Measurements from ENCODE around the gene TTLL11.

The TTLL11 gene

DNA sequence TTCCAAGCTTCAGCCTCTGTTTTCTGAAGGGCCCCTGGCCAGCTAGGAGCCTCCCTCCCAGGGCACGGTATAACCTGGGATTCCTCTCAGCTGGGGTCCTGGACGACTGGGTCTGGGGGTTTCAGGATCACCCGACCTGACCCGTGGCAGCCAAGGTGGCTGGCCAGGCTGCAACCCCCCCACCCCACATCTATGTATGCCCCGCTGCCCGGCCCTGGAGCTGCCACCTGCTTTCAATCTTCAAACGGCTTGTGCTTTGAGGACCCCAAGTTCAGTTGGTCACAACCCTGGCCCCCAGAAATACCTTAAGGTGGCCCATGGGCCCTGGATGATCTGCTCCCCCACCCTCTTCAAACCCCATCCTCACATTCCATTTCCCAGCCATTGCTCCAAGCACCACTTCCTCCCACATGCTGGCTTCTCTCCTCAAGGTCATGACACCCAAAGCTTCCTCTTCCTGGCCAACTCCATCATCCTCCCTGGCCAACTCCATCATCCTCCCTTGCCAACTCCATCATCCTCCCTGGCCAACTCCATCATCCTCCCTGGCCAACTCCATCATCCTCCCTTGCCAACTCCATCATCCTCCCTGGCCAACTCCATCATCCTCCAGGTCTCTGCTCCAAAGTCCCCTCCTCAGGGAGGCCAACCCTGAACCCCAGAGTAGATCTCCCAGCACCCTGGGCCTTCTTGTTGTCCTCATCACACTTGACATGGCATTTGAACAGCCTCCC, 17.2 kb upstream of the TTLL11 start:
- no peak for DNase-seq (ENCODE audit: low read depth)

DNA sequence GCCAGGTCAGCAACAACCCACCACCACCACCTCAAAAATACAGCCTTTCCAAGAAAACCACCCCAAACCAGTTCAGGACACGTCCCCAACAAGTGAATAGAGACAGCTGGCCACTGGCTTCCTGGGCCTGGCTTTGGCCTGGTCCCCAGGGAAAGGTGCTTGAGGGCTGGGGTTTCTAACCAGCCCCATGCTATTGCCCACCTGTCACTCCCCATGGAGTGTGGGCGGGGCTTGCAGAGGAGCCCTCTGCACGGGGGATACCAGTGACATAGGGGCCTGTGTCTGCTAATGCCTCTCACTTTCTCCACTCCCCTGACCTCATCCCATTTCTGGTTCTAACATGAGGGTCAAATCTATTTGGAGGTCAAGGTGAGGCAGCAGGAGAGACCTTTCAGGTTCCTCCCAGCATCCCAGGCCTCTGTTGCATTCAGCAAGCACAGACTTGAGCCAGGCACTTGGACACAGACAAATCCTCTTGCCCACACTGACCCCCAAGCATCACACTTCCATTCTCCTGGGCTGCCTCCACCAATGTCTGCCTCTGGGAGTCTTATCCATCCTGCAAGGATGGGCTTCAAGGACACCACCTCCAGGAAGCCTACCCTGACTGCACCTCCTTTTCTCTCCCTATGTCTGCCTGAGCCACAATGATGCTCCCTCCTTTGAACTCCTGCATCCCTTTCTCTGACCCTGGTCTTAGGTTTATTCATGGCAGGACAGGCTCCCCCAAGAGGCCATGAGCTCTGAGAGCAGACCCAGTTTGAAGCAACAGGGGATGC, 16.1 kb upstream of the TTLL11 start:
- DNase-seq (ENCODE audit: low read depth), result no peak

DNA sequence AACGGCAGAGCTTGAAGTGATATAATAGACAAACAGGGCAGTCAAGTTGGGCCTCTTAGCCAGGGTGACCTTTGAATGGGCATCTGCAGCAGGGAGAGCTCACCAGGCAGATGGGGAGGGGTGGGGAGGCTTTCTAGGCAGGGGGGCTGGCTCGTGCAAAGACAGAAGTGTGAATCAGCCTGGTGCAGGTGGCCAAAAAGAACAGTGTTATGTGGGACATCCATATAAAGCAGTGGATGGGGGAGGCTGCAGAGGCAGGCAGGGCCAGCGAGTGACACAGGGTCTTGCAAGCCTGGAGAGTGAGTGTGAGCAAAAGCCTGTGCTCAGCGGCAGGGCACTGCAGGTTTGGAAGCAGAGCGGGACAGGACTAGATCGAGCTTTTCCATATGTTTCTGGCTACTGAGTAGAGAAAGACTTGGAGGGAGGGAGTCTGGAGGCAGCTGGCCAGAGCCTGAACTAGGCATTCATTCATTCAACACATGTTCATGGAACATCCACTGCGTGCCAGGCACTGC, 14.2 kb upstream of the TTLL11 start:
- DNase-seq (ENCODE audit: low read depth), result no peak

DNA sequence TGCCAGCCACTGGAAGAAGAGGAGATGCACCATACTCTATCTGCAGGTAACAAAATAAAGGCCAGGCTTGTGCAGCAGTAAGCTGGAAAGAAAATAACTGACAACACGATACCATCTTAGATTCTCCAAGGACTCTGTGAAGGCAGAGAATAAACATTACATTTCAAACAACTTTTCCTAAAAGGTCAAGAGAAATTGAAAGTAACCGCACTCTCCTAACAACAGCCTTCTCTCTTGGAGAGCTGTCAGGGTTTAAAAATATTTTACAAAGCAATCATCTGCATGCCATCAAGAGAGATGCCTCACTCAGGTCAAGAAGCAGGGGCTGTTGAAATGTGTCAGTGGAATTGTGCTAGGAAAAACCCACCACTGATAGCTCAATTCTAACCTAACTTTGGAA, 13.5 kb upstream of the TTLL11 start:
- DNase-seq (ENCODE audit: low read depth), result peak; percentile 26

DNA sequence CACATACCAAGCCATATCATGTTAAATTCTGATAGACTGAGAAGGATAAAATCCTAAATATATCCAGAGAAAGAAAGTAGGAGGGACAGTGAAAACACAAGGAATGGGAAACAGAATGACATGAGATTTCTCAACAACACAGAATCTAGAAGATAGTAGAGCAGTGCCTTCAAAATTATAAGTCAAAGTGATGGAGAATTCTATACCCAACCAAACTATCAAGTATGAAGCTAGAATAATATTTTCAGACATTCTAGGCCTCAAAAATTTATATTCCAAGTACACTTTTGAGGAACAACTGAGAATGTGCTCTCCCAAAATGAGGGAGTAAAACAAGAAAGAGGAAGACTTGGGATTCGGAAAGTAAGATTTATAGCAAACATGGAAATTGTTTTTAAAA, 10.9 kb upstream of the TTLL11 start:
- no peak for DNase-seq (ENCODE audit: low read depth)

DNA sequence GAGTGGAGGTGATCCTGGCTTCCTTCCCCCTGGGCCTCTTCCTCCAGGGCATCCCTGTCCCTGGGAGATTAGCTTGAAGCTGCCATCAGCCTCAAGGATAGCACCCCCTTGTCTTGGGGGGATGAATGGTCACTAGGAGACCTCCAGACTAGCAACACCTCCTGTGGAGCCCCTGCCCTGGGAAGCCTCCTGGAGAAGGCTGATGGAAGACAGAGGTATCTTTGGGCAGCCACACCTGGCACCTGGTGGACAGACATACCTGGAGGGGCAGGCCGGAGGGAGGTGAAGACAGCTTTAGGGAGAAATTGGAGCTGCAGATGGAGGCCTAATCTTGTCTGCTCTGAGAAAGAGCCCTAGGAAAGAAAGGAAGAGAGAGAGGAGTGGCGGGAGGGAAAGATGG, 9.0 kb upstream of the TTLL11 start:
- DNase-seq (ENCODE audit: low read depth), result no peak

DNA sequence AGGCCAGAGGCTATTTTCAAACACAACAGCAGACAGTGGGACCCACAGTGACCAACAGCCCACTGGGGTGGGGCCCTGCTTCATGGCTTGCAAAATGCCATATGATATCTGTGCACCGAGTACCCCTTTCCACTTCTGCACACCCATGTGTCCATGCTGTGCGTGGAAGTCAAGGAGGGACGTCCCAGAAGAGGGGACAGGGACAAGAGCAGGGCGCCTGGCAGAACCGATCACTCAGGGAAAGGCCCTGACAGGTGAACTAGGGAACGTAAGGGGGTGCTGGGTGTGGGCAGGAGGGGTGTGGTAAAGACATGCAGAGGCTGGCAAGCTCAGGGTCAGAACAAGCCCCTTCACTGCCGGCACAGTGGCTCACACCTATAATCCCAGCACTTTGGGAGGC, 7.6 kb upstream of the TTLL11 start:
- DNase-seq (ENCODE audit: low read depth), result no peak

DNA sequence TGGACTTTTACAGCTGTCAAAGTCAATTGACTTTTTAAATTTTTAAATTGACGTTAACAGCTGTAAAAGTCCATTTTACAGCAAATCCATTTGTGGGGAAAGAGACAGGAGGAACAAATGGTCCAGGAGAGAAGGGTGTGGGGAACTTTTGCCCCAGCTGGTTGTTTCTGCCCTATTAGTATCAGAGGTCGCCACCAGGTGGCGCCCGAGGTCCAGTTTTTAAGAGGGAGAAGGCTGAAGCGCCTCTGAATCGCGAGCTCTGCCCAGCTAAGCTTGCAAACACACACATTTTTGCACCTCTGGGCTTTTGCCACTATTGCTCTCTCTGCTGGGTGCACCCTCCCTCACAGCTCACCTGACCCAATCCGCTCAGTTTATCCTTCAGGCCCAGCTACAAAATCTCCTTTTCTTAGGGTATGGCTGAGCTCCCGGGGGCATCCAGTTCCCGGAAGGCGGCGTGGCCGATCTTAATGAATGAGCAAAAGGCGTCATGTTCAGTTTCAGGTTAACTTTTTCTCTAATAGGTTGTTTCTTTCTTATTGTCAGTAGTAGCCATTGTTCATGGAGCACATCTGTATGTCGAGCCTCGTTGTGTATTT, 6.3 kb upstream of the TTLL11 start:
- DNase-seq (ENCODE audit: low read depth), result peak; percentile 78

DNA sequence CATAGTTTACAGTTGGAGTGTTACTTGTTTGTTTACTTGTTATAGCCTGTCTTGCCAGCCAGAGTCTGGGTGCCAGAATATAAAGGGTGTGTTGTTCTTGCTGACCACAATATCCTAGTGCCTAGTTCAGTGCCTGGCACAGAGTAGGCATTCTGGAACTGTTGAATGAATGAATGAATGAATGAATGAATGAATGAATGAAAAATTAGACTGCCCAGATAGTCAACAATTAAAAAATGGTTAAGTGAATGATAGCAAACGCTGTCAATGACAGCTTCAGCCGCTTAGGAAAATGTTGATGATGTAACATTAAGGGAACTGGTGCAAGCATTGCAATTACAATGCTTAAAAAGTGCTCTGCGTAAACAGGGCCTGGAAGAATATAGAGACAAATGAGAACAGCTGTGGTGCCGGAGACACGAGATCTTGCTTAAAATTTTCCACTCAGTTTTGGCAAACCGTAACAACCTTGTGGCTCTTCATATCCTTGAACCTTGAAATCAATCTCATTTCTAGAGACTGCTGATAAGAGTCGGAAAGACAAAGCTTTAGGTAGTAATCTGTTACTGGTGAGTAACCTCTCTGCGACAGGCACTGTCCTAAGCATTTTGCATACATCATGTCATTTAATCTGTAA, 4.7 kb upstream of the TTLL11 start:
- DNase-seq (ENCODE audit: low read depth), result no peak

DNA sequence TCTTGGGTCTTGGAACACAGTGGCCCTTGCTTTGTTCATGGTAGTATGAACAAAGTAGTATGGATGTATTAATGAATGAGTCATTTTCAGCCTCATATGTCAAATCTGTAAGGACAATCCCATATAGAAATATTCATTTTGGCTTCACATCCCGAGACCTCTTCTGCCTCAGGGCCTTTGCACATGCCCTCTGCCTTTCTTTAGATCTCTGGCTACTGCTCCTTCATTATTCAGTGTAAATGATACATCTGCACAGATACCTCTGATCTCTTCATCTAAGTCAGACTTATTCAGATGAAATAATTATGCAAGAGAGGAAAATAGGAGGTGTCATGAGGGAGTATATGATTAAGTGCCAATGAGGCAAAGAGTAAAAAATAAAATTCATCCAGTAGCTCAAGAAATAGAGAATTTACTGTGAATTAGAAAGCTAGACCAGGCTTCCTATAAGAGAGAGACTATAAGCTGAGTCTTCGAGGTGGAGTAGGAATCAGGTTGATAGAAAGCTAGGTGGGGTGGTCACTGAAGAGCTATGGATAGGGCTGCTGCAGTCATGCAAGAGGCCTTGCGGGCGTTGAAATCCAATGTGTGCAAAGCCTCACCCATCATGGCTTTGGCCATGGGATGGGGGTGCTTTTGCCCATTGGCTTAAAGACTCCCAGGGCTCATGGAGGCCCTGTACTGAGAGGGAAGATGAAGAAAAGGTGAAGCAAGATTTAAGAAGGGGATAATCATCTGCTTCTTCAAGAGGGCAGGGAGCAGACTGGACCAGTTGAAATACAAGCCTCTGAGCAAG, 3.7 kb upstream of the TTLL11 start:
- no peak for DNase-seq (ENCODE audit: low read depth)

DNA sequence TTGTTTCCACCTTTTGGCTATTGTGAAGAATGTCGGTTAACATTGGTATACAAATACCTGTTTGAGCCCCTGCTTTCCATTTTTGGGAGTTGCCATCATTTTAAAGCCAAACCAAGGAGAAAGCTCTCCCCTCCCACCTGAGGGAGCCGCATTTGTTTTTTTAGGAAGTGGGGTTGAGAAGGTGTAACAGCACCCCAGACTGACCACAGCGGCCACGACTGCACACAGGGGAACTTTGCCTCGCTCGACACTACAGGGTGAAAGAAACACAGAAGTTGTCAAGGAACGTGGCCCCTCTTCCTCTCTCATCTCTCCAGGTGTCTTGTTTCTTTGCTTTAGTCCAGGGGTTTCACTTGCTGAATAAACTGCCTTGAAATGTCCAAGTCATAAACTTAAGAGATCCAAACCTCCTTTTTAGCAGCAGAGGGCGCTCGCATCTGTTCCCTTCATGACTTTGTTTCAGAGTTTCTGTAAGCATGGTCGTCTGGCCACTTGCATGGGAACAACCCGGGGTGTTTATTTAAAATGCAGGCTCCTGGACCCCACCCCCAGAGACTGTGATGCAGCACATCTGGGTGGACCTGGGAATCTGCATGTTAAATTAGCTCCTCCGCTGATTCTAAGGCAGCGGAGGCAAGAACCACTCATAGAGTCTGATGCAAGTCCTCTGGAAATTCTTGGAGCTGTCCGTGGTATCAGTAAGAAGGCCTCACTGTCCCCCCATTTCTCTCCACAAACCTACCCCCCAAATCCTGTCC, 2.1 kb upstream of the TTLL11 start:
- peak; percentile 62 for DNase-seq (ENCODE audit: low read depth)

DNA sequence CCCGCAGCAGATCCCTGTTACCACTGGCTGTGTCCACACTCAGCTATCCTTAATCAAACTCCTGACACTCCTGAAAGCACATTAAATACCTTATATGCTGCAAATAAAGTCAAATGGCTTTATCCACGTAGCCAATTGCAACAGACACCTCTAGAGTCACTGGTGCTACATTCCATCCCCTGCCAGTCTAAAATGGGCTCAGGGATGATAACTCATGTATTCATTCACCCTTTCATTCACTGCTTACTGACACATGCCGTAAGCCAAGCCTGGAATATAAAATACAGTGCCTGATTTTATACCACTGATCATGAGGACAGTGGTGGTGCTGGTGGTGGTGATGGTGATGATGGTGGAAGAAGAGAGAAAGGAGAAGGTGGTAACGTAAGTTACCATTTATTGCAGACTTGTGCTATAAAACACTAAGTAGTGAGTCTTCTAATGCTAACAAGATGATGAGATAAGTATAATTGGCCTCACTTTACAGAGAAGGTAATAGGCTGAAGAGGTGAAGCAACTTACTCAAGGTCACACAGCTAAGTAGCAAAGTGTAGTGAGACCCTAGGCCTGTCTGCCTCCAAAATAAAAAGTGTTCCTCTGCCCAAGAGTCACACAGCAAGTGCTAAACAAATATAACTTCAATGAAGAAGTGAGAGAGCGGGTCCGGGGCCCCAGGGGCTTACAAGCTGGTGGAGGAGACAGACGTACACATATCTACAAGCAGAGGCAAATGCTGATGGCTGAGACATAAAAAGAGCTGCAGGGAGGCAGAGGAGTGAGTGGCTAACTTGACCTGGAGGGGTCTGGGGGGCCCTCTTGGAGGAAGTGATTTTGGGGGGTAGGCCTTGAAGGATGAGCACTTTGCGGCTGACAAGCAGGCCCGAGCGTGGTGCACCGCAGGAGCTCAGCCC, 1.2 kb downstream of the TTLL11 start:
- DNase-seq (ENCODE audit: low read depth), result no peak

DNA sequence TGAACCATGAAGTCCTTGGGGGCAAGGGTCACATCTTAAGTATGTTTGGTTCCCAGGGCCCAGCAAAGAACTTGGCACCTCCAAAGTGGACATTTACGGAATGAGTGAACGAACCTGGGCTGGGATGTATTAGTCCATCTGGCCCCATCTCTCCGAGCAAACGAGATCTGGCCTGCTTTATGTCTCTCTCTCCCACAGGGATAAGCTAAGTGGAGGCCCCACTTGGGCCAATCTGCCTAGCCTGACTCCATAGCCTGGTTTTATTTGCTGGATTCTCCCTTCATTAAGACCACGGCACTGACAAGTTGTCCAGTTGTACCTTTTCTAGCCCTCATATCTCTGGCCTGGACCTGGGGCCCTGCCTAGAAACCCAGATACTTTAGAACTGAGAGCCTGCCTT, 2.1 kb downstream of the TTLL11 start:
- DNase-seq (ENCODE audit: low read depth), result no peak

DNA sequence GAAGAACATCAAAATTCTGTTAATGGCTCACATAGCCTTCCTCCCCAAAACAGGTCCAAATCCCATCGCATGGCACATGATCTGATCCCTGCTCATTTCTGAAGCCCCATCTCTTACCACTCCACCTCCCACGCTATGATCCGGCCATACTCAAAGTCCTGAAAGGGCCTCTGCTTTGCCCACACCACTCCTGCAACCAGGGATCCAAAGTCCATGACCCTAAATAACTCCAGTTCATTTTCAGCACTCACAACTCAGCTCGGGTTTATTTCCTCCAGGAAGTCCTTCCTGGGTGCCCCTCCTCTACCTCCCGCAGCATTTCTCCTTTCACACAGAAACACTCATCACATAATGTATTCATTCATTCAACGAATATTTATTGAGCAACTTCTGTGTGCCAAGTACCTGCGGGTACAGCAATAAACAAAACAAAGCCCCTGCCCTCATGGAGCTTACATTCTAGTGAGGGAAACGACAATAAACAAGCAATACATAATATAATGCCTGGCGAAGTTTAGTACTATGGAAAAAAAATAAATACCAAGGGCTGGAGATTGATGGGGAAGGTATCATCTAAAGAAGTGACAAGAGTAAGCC, 2.7 kb downstream of the TTLL11 start:
- DNase-seq (ENCODE audit: low read depth), result no peak

DNA sequence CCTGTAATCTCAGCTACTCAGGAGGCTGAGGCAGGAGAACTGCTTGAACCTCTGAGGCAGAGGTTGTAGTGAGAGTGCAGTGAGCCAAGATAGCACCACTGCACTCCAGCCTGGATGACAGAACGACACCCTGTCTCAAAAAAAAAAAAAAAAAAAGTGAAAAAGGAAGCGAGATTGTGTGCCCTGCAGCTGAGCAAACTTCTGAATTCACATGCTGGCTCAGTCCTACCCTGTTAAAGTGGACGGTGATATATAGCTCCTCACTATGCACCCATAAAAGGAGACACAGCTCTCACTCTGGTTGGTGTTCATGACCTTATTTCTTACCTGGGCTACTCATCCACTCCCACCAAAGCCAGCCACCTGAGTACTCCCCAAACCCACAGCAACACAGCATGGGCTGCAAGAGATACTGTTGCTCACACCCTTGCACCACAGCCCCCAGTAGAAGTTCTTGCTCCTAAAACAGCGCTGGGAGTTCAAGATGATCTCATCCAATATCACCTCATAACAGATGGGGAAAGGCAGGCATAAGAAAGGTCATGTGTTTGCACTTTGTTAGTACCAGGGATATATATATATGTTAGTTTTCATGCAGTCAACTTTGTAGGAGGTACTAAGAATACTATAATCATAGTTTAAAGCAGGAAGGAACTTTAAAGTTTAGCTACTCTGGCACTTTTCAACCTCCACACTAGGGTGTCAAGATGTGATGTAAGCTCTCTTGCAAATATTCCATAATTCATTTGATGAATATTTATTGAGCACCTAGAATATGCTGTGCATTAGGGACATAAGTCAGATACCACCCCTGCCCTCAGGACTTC, 4.0 kb downstream of the TTLL11 start:
- no peak for DNase-seq (ENCODE audit: low read depth)

DNA sequence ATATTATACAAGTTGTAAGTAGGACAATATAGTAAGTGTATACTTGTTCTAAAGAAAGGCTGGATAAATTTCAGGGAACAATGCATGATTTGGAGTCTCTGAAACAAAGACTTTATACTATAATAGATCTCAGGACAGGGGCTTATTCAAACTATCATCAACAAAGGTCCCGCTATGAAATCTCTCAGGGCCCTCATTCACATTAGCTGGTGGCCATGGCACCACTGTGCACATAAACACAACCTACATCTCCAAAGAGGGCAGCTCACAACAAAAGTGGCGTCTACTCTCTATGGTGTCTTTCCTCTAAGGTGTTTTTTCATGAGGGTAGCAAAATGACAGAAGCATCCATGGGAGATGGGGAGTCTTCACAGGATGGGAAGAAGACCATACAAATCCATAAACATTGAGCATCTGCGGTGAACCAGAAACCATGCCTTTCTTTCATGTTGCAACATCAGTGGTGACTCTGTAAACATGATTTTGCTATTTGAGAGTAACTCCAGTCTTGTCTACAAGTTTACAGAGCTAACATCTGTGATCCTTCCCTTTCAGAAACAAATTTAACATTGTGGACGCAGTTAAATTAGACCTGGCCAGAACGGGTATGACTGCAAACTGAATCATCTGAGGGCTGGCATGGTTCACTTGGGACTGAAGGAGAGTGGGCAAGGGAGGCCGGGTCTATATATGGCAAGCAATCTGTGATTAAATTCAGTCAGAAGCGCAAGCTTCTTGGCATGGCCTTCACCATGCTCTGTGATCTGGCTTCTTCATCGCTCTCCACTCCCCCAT, 5.5 kb downstream of the TTLL11 start:
- peak; percentile 29 for DNase-seq (ENCODE audit: low read depth)

DNA sequence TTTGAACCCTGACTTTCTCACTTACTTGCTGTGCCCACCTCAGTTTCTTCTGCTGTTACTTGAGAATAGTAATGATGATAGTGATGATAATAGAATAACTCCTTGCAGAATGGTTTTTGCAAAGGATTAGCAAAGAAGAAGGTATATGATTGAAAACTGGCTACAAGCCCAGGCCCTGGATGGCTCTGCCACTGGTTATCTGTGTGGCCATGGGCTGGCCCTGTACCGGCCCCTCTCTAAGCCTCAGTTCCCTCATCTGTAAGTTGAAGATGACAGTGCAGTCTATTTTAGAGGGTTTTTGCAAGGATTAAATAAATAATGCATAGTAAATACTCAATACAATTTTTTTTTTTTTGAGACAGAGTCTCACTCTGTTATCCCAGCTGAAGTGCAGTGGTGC, 6.2 kb downstream of the TTLL11 start:
- no peak for DNase-seq (ENCODE audit: low read depth)

DNA sequence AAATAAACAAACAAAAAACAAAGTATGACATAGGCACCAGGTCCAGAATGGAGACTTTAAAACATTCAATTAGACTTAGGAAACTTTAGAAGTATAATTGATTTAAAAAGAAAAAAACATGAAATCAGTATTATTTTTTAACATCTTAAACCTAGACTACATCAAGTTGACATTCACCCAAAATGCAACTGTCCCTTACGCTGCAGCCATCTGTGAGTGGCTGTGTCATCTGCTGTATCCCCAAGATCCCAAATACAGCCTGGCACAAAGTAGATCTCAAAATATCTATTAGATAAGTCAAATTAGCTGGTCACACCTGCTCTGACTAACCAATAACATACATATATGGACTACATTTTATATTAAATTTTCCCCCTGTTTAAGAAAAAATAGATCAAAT, 7.8 kb downstream of the TTLL11 start:
- DNase-seq (ENCODE audit: low read depth), result no peak

All from EH (cell line).